Measurements from ENCODE around the gene SYCN. TPM values are rescaled to one million over a fixed set of nuclear protein-coding genes. Genes with fewer than 3 reads are reported as not detected.
"Not testable (repeated sequence)": the region's sequence is repeated elsewhere in the genome, so short reads cannot be mapped to it uniquely, and the experiment has no call there.

The SYCN gene
- total RNA-seq, 1 donor from 2014 or later: not detected

DNA sequence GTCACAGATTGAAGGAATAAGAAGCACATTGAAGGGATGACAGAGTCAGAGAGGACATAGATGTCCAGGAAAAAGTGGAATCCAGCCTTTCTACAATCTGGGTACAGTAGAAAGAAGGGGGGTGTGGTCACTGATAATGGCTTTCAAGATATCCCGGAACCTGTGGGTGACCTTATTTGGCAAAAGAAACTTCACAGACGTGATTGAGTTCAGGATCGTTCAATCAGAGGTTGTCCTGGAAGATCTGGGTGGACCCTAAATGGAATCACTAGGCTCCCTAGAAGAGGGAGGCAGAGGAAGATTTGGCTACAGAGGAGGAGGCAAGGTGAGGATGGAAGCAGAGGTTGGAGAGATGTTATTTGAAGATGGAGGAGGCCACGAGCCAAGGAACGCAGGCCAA lies 13.0 kb upstream of the SYCN start:
- peaks cover 6% of the 10 kb centered on the region for H3K9me3 Mint-ChIP-seq
- H3K4me3 Mint-ChIP-seq: no peak overlapping the region
- H3K36me3 Mint-ChIP-seq: no peaks in the 10 kb centered on the region
- H3K27me3 Mint-ChIP-seq: peaks cover 35% of the 10 kb centered on the region
- H3K4me1 Mint-ChIP-seq (ENCODE audit: unreplicated experiment): no peaks in the 10 kb centered on the region
- TF ChIP-seq, protein P1, sequence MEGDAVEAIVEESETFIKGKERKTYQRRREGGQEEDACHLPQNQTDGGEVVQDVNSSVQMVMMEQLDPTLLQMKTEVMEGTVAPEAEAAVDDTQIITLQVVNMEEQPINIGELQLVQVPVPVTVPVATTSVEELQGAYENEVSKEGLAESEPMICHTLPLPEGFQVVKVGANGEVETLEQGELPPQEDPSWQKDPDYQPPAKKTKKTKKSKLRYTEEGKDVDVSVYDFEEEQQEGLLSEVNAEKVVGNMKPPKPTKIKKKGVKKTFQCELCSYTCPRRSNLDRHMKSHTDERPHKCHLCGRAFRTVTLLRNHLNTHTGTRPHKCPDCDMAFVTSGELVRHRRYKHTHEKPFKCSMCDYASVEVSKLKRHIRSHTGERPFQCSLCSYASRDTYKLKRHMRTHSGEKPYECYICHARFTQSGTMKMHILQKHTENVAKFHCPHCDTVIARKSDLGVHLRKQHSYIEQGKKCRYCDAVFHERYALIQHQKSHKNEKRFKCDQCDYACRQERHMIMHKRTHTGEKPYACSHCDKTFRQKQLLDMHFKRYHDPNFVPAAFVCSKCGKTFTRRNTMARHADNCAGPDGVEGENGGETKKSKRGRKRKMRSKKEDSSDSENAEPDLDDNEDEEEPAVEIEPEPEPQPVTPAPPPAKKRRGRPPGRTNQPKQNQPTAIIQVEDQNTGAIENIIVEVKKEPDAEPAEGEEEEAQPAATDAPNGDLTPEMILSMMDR (conservative IDR thresholded peaks at IDR 0.05): no peak
- H3K27ac Mint-ChIP-seq: no peak overlapping the region
- DNase-seq (ENCODE audit: extremely low spot score, unreplicated experiment): no peak

DNA sequence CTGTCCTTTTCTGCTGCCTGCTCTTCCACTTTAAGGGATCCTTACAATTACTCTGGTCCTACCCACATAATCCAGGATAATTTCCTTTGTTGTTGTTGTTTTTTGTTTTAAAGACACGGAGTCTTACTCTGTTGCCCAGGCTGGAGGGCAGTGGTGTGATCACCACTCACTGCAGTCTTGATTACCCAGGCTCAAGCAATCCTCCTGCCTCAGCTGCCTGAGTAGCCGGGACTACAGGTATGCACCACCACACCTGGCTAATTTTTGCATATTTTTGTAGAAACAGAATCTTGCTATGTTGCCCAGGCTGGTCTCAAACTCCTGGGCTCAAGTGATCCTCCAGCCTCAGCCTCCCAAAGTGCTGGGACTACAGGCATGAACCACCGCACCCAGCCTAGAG lies 11.3 kb upstream of the SYCN start:
- H3K27me3 Mint-ChIP-seq: peaks cover 21% of the 10 kb centered on the region
- not testable (repeated sequence) for H3K27ac Mint-ChIP-seq; H3K9me3 Mint-ChIP-seq; H3K4me1 Mint-ChIP-seq (ENCODE audit: unreplicated experiment); H3K4me3 Mint-ChIP-seq; H3K36me3 Mint-ChIP-seq; DNase-seq (ENCODE audit: extremely low spot score, unreplicated experiment)

DNA sequence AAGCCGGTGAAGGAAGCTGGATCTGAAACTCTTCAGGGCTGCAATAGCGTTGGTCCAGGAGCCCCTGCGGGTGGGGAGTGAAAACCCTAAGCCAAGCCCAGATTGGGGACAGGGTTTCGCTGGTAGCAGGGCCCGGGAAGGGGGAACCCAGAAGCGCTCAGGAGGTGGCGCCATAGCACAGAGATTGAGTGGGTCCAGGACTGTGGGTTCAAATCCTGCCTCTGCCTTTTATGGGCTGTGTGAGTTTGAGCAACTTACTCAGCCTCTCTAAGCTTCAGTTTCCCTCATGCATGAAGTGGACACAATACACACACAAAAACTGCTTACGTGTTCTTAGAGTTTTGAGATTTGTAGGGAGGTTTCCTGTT lies 8.3 kb upstream of the SYCN start:
- H3K27ac Mint-ChIP-seq: no peak overlapping the region
- TF ChIP-seq, protein P1 (conservative IDR thresholded peaks at IDR 0.05): peak; percentile 58
- no peaks in the 10 kb centered on the region for H3K4me1 Mint-ChIP-seq (ENCODE audit: unreplicated experiment)
- DNase-seq (ENCODE audit: extremely low spot score, unreplicated experiment): no peak
- peaks cover 25% of the 10 kb centered on the region for H3K27me3 Mint-ChIP-seq
- no peaks in the 10 kb centered on the region for H3K36me3 Mint-ChIP-seq
- H3K9me3 Mint-ChIP-seq: peaks cover 5% of the 10 kb centered on the region
- no peak overlapping the region for H3K4me3 Mint-ChIP-seq

DNA sequence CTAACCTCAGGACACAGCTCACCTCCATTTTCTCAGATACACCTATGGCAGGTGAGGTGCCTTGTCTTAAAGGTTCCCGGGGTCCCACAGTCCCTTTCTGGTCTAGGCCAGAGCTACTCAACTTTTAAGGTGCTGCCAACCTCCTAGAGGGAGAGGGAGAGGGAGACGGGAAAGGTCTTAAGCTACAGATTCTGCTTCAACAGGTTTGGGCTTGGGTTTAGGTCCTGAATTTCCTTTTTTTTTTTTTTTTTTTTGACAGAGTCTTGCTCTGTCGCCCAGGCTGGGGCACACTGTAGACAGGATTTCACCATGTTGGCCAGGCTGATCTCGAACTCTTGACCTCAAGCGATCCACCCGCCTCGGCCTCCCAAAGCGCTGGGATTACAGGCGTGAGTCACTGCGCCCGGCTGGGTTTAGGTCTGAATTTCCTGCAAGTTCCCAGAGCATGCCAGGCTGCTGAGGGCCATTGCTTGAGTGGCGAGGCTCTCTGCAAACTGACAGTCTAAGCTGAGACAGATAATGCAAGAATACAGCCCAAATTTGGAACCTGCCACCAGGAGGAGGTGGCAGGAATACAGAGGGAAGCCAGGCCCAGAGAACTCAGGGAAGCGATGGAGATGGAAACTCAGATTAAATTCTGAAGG lies 7.8 kb upstream of the SYCN start:
- no peaks in the 10 kb centered on the region for H3K36me3 Mint-ChIP-seq
- no peak for DNase-seq (ENCODE audit: extremely low spot score, unreplicated experiment)
- H3K4me1 Mint-ChIP-seq (ENCODE audit: unreplicated experiment): no peaks in the 10 kb centered on the region

DNA sequence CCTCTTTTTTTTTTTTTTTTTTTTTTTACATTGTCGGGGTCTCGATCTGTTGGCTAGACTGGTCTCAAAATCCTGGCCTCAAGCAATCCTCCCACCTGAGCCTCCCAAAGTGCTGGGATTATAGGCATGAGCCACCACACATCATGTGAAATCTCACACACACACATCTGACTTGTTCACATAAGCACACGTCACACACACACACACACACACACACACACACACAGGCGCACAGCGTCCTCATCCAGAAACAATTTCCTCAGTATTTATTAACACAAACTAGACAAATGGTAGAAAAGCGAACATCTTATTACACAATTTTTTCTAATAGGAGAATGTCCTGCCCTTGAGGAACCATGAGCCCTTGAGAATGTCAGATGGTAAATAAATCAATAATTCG lies 5.1 kb upstream of the SYCN start:
- Mint-ChIP-seq H3K4me3 (no peak overlapping the region), H3K27me3 (peaks cover 20% of the 10 kb centered on the region), H3K9me3 (no peaks in the 10 kb centered on the region), H3K36me3 (no peaks in the 10 kb centered on the region), H3K4me1 (ENCODE audit: unreplicated experiment) (no peaks in the 10 kb centered on the region), H3K27ac (no peak overlapping the region)
- no peak for DNase-seq (ENCODE audit: extremely low spot score, unreplicated experiment)
- TF ChIP-seq, protein P1 (conservative IDR thresholded peaks at IDR 0.05): no peak

More for the DNA sequence above, 7.8 kb upstream of the SYCN start:
- peaks cover under 1% of the 10 kb centered on the region for H3K9me3 Mint-ChIP-seq
- H3K27ac Mint-ChIP-seq: no peak overlapping the region
- TF ChIP-seq, protein P1 (conservative IDR thresholded peaks at IDR 0.05): no peak
- H3K27me3 Mint-ChIP-seq: peaks cover 21% of the 10 kb centered on the region
- H3K4me3 Mint-ChIP-seq: no peak overlapping the region

DNA sequence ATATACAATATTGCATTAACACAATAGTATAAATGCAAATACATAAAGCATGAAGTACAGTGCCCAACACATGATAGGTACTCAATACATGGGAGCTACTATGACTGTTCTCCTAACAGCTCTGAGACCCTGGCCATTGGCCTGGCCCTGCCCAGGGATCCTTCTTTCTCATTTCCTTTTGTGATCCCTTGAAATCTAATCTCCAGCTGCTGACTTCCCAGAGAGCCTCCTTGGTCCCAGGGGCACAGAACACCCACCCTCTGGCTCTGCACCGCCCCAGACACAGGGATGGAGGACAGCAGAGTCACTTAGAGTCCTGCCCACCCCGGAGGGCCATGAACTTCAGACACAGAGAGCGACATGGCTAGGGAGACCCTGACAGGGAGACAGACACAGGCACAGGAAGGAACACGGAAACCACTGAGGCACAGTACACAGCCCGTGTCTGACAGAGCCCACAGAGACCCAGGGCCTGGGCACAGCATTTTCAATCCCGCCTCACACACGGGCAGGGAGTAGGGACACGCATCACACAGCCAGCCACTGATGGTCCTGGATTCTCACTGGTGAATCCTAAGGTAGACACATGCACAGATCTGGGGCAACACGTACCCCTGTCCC lies 4.2 kb upstream of the SYCN start:
- DNase-seq (ENCODE audit: extremely low spot score, unreplicated experiment): no peak
- Mint-ChIP-seq H3K27me3 (peaks cover 22% of the 10 kb centered on the region), H3K27ac (no peak overlapping the region), H3K36me3 (no peaks in the 10 kb centered on the region), H3K9me3 (no peaks in the 10 kb centered on the region), H3K4me1 (ENCODE audit: unreplicated experiment) (no peaks in the 10 kb centered on the region), H3K4me3 (no peak overlapping the region)
- TF ChIP-seq, protein P1 (conservative IDR thresholded peaks at IDR 0.05): no peak
